Measurements from ENCODE around the gene MADD.

- TF ChIP-seq, protein P1, sequence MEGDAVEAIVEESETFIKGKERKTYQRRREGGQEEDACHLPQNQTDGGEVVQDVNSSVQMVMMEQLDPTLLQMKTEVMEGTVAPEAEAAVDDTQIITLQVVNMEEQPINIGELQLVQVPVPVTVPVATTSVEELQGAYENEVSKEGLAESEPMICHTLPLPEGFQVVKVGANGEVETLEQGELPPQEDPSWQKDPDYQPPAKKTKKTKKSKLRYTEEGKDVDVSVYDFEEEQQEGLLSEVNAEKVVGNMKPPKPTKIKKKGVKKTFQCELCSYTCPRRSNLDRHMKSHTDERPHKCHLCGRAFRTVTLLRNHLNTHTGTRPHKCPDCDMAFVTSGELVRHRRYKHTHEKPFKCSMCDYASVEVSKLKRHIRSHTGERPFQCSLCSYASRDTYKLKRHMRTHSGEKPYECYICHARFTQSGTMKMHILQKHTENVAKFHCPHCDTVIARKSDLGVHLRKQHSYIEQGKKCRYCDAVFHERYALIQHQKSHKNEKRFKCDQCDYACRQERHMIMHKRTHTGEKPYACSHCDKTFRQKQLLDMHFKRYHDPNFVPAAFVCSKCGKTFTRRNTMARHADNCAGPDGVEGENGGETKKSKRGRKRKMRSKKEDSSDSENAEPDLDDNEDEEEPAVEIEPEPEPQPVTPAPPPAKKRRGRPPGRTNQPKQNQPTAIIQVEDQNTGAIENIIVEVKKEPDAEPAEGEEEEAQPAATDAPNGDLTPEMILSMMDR (IDR thresholded peaks at IDR 0.05; ENCODE audit: insufficient read depth, low read length): no peak
- no peak for TF ChIP-seq POLR2AphosphoS5 (IDR thresholded peaks at IDR 0.05; ENCODE audit: low read depth)
- no peak for TF ChIP-seq REST (IDR thresholded peaks at IDR 0.05; ENCODE audit: insufficient replicate concordance, low read depth)
Observed at GRCh38 chr11:47264521-47264920, 5.4 kb upstream of the MADD start.
